NCI-H748 (cell line): ENCODE data around the gene UGT8.
"Not testable (repeated sequence)": the region's sequence is repeated elsewhere in the genome, so short reads cannot be mapped to it uniquely, and the experiment has no call there.

ENCODE experiments used
- DNase-seq: peaks from one replicate; lab custom pipeline; 2025; ENCODE audit not compliant: unreplicated experiment; lab: John Stamatoyannopoulos, UW

UGT8 gene

GRCh38 chr4:114603497-114603896 is 4.9 kb downstream of the UGT8 start:
- DNase-seq, result peak; percentile 43

- DNase-seq, result peak; percentile 97
Measured at GRCh38 chr4:114606245-114606644, 7.6 kb downstream of the UGT8 start.

- peak; percentile 15 for DNase-seq
Measured at GRCh38 chr4:114607056-114607455, 8.4 kb downstream of the UGT8 start.

- peak; percentile 55 for DNase-seq
Measured at GRCh38 chr4:114613560-114613959, 15.0 kb downstream of the UGT8 start.

- DNase-seq, result peak; percentile 44
Measured at GRCh38 chr4:114615435-114615834, 16.8 kb downstream of the UGT8 start.

- DNase-seq, result peak; percentile 4
Measured at GRCh38 chr4:114616036-114616435, 17.4 kb downstream of the UGT8 start.

GRCh38 chr4:114626196-114626595 is 27.6 kb downstream of the UGT8 start:
- no peak for DNase-seq

- DNase-seq, result no peak
Measured at GRCh38 chr4:114636192-114636935, 37.8 kb downstream of the UGT8 start.

- peak; percentile 53 for DNase-seq
Measured at GRCh38 chr4:114642173-114642780, 43.7 kb downstream of the UGT8 start.

GRCh38 chr4:114649908-114650307 is 51.3 kb downstream of the UGT8 start:
- DNase-seq, result no peak

GRCh38 chr4:114653675-114654074 is 55.1 kb downstream of the UGT8 start:
- DNase-seq, result no peak

GRCh38 chr4:114654592-114654991 is 56.0 kb downstream of the UGT8 start:
- DNase-seq, result peak; percentile 46

- DNase-seq, result no peak
Measured at GRCh38 chr4:114658179-114658578, 59.6 kb downstream of the UGT8 start.

- no peak for DNase-seq
Measured at GRCh38 chr4:114658776-114659175, 60.2 kb downstream of the UGT8 start.

GRCh38 chr4:114659386-114660008 is 60.9 kb downstream of the UGT8 start:
- DNase-seq, result peak; percentile 81

- DNase-seq, result no peak
Measured at GRCh38 chr4:114663083-114663482, 64.5 kb downstream of the UGT8 start.

GRCh38 chr4:114668577-114668976 is 70.0 kb downstream of the UGT8 start:
- DNase-seq, result no peak

- not testable (repeated sequence) for DNase-seq
Measured at GRCh38 chr4:114670733-114671132, 72.1 kb downstream of the UGT8 start.

- no peak for DNase-seq
Measured at GRCh38 chr4:114673306-114673705, 74.7 kb downstream of the UGT8 start.

- no peak for DNase-seq
Measured at GRCh38 chr4:114674080-114674479, 75.5 kb downstream of the UGT8 start.

GRCh38 chr4:114677346-114677979 is 78.9 kb downstream of the UGT8 start:
- DNase-seq, result no peak

- no peak for DNase-seq
Measured at GRCh38 chr4:114684462-114684861, 85.9 kb downstream of the UGT8 start.
